Prostate gland (tissue), 2 donors: ENCODE measurements around the gene NTN1. TPM values are rescaled to one million over a fixed set of nuclear protein-coding genes. Genes with fewer than 3 reads are reported as not detected.

Experiments used
- DNase-seq: peaks from one replicate; pipeline ENCODE4 v3.0.0-alpha.2; 2019; ENCODE audit warnings: low spot score
- H3K27ac ChIP-seq, 2 donors: fragments of 200-600 bp; sonication (generic); 2 replicates each; pipeline ENCODE4 v1.5.1; 2017 to 2019
- H3K27me3 ChIP-seq: fragments of 200-600 bp; sonication (generic); replicated peaks from 2 replicates; pipeline ENCODE4 v1.5.1; 2019; ENCODE audit not compliant: insufficient read depth
- H3K36me3 ChIP-seq, 2 donors: fragments of 200-600 bp; sonication (generic); 1 replicate in 1 of 2; 2 replicates in 1 of 2; pipeline versions ENCODE4 v1.5.1 to v1.8.1; 2017 to 2019
- H3K4me1 ChIP-seq: fragments of 200-600 bp; sonication (generic); replicated peaks from 2 replicates; pipeline ENCODE4 v1.5.1; 2019
- H3K4me3 ChIP-seq, 2 donors: fragments of 200-600 bp; sonication (generic); 2 replicates each; pipeline ENCODE4 v1.5.1; 2017 to 2019
- H3K9me3 ChIP-seq: fragments of 200-600 bp; sonication (generic); 2 replicates; pipeline ENCODE4 v1.5.1; 2017
- CTCF ChIP-seq, 4 experiments: fragments of 200-600 bp in 2 of 4; fragments of 450-650 bp in 2 of 4; sonication (generic) in 2 of 4; IDR thresholded peaks; 1 replicate in 3 of 4; 2 replicates in 1 of 4; pipeline ENCODE4 v1.5.1; 2016 to 2019; ENCODE audit warnings: antibody characterized with exemption in 4 of 4, mild to moderate bottlenecking in 2 of 4, moderate library complexity in 2 of 4
- POLR2A ChIP-seq: fragments of 450-650 bp; IDR thresholded peaks from one replicate; pipeline ENCODE4 v1.6.1; 2016; ENCODE audit warnings: antibody characterized with exemption, mild to moderate bottlenecking
- POLR2AphosphoS5 ChIP-seq: sonication (generic); formaldehyde crosslinking; IDR thresholded peaks from one replicate; pipeline ENCODE4 v1.6.1; 2017; ENCODE audit warnings: antibody characterized with exemption
- WGBS: methylation state at CpG from one replicate; pipeline ENCODE4 v1.1.5; 2018; 5-methylcytosine and 5-hydroxymethylcytosine counted together
- intact Hi-C: fragments of 100-400 bp; cut with DNase I; formaldehyde crosslinking; loops from one replicate; pipeline ENCODE4 v1.14.2; 2022
- total RNA-seq, 2 donors: library from RNA; depleted of rRNA; stranded (reverse); fragments of >200 nt; gene quantifications; one replicate each; pipeline ENCODE4 v1.1.0, GENCODE V29; 2016

The NTN1 gene
- total RNA-seq, 2 donors from 2014 or later: 9.2 to 11.4 TPM

- Histone ChIP-seq H3K4me3 (no peak overlapping the region), H3K27ac (no peak overlapping the region), H3K27me3 (no peaks in the 10 kb centered on the region), H3K36me3 (no peaks in the 10 kb centered on the region), H3K4me1 (no peaks in the 10 kb centered on the region), H3K9me3 (no peaks in the 10 kb centered on the region)
- 55% methylated on average over 16 of the region's 16 CpGs for WGBS
- TF ChIP-seq CTCF (IDR thresholded peaks at IDR 0.05): no peak
- TF ChIP-seq POLR2AphosphoS5: peak; percentile 45
- no peak for TF ChIP-seq POLR2A
- no peak for DNase-seq
- intact Hi-C loops: no loop called here
Observed at GRCh38 chr17:9228408-9229159, 207.3 kb downstream of the NTN1 start.

GRCh38 chr17:9229160-9229825, 208.0 kb downstream of the NTN1 start:
- TF ChIP-seq POLR2A (no peak), POLR2AphosphoS5 (no peak), CTCF (IDR thresholded peaks at IDR 0.05) (no peak)
- intact Hi-C loops: no loop called here
- Histone ChIP-seq H3K9me3 (no peaks in the 10 kb centered on the region), H3K4me3 (no peak overlapping the region), H3K27ac (no peak overlapping the region), H3K4me1 (no peaks in the 10 kb centered on the region), H3K36me3 (no peaks in the 10 kb centered on the region), H3K27me3 (no peaks in the 10 kb centered on the region)
- DNase-seq: no peak
- 89% methylated on average over 20 of the region's 20 CpGs for WGBS

- no peak overlapping the region for H3K4me3 ChIP-seq
Observed at GRCh38 chr17:9229826-9230201, 208.5 kb downstream of the NTN1 start.

GRCh38 chr17:9230346-9230745, 209.0 kb downstream of the NTN1 start:
- WGBS: 81% methylated on average over 13 of the region's 15 CpGs
- H3K27ac ChIP-seq: no peak overlapping the region
- TF ChIP-seq POLR2AphosphoS5 (no peak), POLR2A (no peak), CTCF (IDR thresholded peaks at IDR 0.05) (no peak)
- H3K36me3 ChIP-seq: no peaks in the 10 kb centered on the region
- intact Hi-C loops: no loop called here
- no peak overlapping the region for H3K4me3 ChIP-seq
- H3K27me3 ChIP-seq: no peaks in the 10 kb centered on the region
- H3K4me1 ChIP-seq: no peaks in the 10 kb centered on the region
- no peak for DNase-seq
- no peaks in the 10 kb centered on the region for H3K9me3 ChIP-seq

More at GRCh38 chr17:9229826-9230201, 208.5 kb downstream of the NTN1 start:
- no peak overlapping the region for H3K27ac ChIP-seq
- intact Hi-C loops: no loop called here
- no peaks in the 10 kb centered on the region for H3K36me3 ChIP-seq
- no peak for TF ChIP-seq POLR2A
- TF ChIP-seq POLR2AphosphoS5: no peak
- TF ChIP-seq CTCF (IDR thresholded peaks at IDR 0.05): no peak
- no peaks in the 10 kb centered on the region for H3K27me3 ChIP-seq
- no peak for DNase-seq
- H3K9me3 ChIP-seq: no peaks in the 10 kb centered on the region
- no peaks in the 10 kb centered on the region for H3K4me1 ChIP-seq
- 88% methylated on average over 9 of the region's 9 CpGs for WGBS

GRCh38 chr17:9230861-9231260, 209.6 kb downstream of the NTN1 start:
- H3K27me3 ChIP-seq: no peaks in the 10 kb centered on the region
- intact Hi-C loops: no loop called here
- no peaks in the 10 kb centered on the region for H3K36me3 ChIP-seq
- 95% methylated on average over 11 of the region's 11 CpGs for WGBS
- TF ChIP-seq CTCF (IDR thresholded peaks at IDR 0.05) (no peak), POLR2A (no peak), POLR2AphosphoS5 (no peak)
- H3K9me3 ChIP-seq: no peaks in the 10 kb centered on the region
- no peak overlapping the region for H3K4me3 ChIP-seq
- no peak overlapping the region for H3K27ac ChIP-seq
- DNase-seq: no peak
- H3K4me1 ChIP-seq: no peaks in the 10 kb centered on the region
